Astrocyte (in vitro differentiated cells and primary cell): ENCODE data around the gene RPAP2. TPM values are rescaled to one million over a fixed set of nuclear protein-coding genes. Genes with fewer than 3 reads are reported as not detected.
A peak's percentile ranks its signal among the peaks of the same experiment; 100 is the strongest.
"Not testable (repeated sequence)": the region's sequence is repeated elsewhere in the genome, so short reads cannot be mapped to it uniquely, and the experiment has no call there.

Experiments used
- DNase-seq: peaks from one replicate; pipeline ENCODE4 v3.0.0-alpha.2; 2010; ENCODE audit warnings: low read depth
- FAIRE-seq: peaks from 2 replicates; lab custom pipeline; 2011; peaks lifted over from hg19 to GRCh38; lab: Jason Lieb, UNC
- H2AFZ ChIP-seq: 2 replicates; pipeline ENCODE4 v1.6.0; 2012; ENCODE audit warnings: low read depth, low read length, inconsistent platforms
- H3K27ac ChIP-seq: 2 replicates; pipeline ENCODE4 v1.5.1; 2011; ENCODE audit warnings: low read depth, low read length, inconsistent platforms
- H3K27me3 ChIP-seq: 2 replicates; pipeline ENCODE4 v1.6.0; 2011; ENCODE audit warnings: low read length, inconsistent platforms; ENCODE audit not compliant: insufficient read depth
- H3K36me3 ChIP-seq: 2 replicates; pipeline ENCODE4 v1.5.1; 2011; ENCODE audit warnings: low read length, inconsistent platforms; ENCODE audit not compliant: insufficient read depth
- H3K4me1 ChIP-seq: 2 replicates; pipeline ENCODE4 v1.5.1; 2011; ENCODE audit warnings: low read length, inconsistent platforms; ENCODE audit not compliant: insufficient read depth
- H3K4me2 ChIP-seq: 2 replicates; pipeline ENCODE4 v1.6.0; 2012; ENCODE audit warnings: low read length, inconsistent platforms
- H3K4me3 ChIP-seq: 2 replicates; pipeline ENCODE4 v1.5.1; 2011; ENCODE audit warnings: low read depth, mild to moderate bottlenecking, low read length, inconsistent platforms; ENCODE audit not compliant: insufficient read depth
- H3K79me2 ChIP-seq: 2 replicates; pipeline ENCODE4 v1.6.0; 2012; ENCODE audit warnings: mild to moderate bottlenecking, low read length, inconsistent platforms; ENCODE audit not compliant: insufficient read depth
- H3K9ac ChIP-seq: 2 replicates; pipeline ENCODE4 v1.6.0; 2012; ENCODE audit warnings: mild to moderate bottlenecking, low read length, inconsistent platforms
- H3K9me3 ChIP-seq: 2 replicates; pipeline ENCODE4 v1.5.1; 2012; ENCODE audit warnings: low read depth, mild to moderate bottlenecking, low read length, inconsistent platforms; ENCODE audit not compliant: insufficient read depth
- H4K20me1 ChIP-seq: 2 replicates; pipeline ENCODE4 v1.6.0; 2012; ENCODE audit warnings: low read length, inconsistent platforms; ENCODE audit not compliant: insufficient read depth
- H3K27ac Mint-ChIP-seq: one replicate; pipeline ENCODE4 v1.8.0; 2021; ENCODE audit warnings: mild to moderate bottlenecking, mixed read lengths; ENCODE audit not compliant: unreplicated experiment
- H3K27me3 Mint-ChIP-seq: one replicate; pipeline ENCODE4 v1.8.0; 2021; ENCODE audit warnings: low read depth, mixed read lengths; ENCODE audit not compliant: unreplicated experiment
- H3K36me3 Mint-ChIP-seq: one replicate; pipeline ENCODE4 v1.8.0; 2021; ENCODE audit warnings: low read depth, mixed read lengths; ENCODE audit not compliant: unreplicated experiment
- H3K4me1 Mint-ChIP-seq: one replicate; pipeline ENCODE4 v1.8.0; 2021; ENCODE audit warnings: low read depth, mixed read lengths; ENCODE audit not compliant: unreplicated experiment
- H3K4me3 Mint-ChIP-seq: one replicate; pipeline ENCODE4 v1.8.0; 2021; ENCODE audit warnings: mild to moderate bottlenecking, moderate library complexity, mixed read lengths; ENCODE audit not compliant: unreplicated experiment
- H3K9me3 Mint-ChIP-seq: one replicate; pipeline ENCODE4 v1.8.0; 2021; ENCODE audit warnings: mild to moderate bottlenecking, mixed read lengths; ENCODE audit not compliant: unreplicated experiment
- CTCF ChIP-seq: IDR thresholded peaks from 2 replicates; pipeline ENCODE4 v1.5.1; 2011; ENCODE audit warnings: low read depth, mild to moderate bottlenecking, inconsistent platforms, low read length, moderate library complexity; ENCODE audit not compliant: insufficient read depth
- EZH2 ChIP-seq: IDR thresholded peaks from 2 replicates; pipeline ENCODE4 v1.6.1; 2012; ENCODE audit warnings: mild to moderate bottlenecking, low read length, inconsistent platforms; ENCODE audit not compliant: insufficient read depth
- total RNA-seq: library from RNA; stranded (reverse); gene quantifications from 2 replicates; pipeline ENCODE4 v1.2.1, GENCODE V29; 2021

Gene RPAP2
- total RNA-seq, 1 donor from 2014 or later, result 23.0 TPM

- Histone ChIP-seq H3K36me3 (no peaks in the 10 kb centered on the region), H3K9ac (no peak overlapping the region), H4K20me1 (no peaks in the 10 kb centered on the region), H3K79me2 (no peaks in the 10 kb centered on the region), H3K4me2 (no peak overlapping the region), H3K4me3 (no peak overlapping the region), H3K27ac (no peak overlapping the region), H2AFZ (no peak overlapping the region), H3K4me1 (peaks cover 10% of the 10 kb centered on the region), H3K9me3 (no peaks in the 10 kb centered on the region), H3K27me3 (no peaks in the 10 kb centered on the region)
- H3K4me3 Mint-ChIP-seq, result no peak overlapping the region
- no peak for TF ChIP-seq EZH2
- TF ChIP-seq CTCF, result no peak
- peaks cover 5% of the 10 kb centered on the region for H3K9me3 Mint-ChIP-seq
- H3K36me3 Mint-ChIP-seq, result peaks cover 22% of the 10 kb centered on the region
- DNase-seq (no peak), FAIRE-seq (no peak)
- H3K27me3 Mint-ChIP-seq, result no peaks in the 10 kb centered on the region
- H3K27ac Mint-ChIP-seq, result no peak overlapping the region
- H3K4me1 Mint-ChIP-seq, result peaks cover 8% of the 10 kb centered on the region
Observed at GRCh38 chr1:92276082-92276481, 22.8 kb upstream of the RPAP2 start.

- Histone ChIP-seq H3K9ac (no peak overlapping the region), H3K79me2 (no peaks in the 10 kb centered on the region), H2AFZ (no peak overlapping the region), H3K9me3 (no peaks in the 10 kb centered on the region), H4K20me1 (no peaks in the 10 kb centered on the region), H3K4me3 (no peak overlapping the region), H3K27me3 (no peaks in the 10 kb centered on the region), H3K4me2 (peak overlapping the region; percentile 38), H3K27ac (peak overlapping the region; percentile 61), H3K36me3 (no peaks in the 10 kb centered on the region), H3K4me1 (peaks cover 10% of the 10 kb centered on the region)
- Mint-ChIP-seq H3K36me3 (peaks cover 26% of the 10 kb centered on the region), H3K27me3 (no peaks in the 10 kb centered on the region), H3K4me1 (peaks cover 8% of the 10 kb centered on the region), H3K27ac (no peak overlapping the region), H3K9me3 (peaks cover 5% of the 10 kb centered on the region), H3K4me3 (no peak overlapping the region)
- TF ChIP-seq CTCF, result no peak
- no peak for TF ChIP-seq EZH2
- no peak for FAIRE-seq
- DNase-seq, result peak; percentile 57
Observed at GRCh38 chr1:92277105-92277723, 21.6 kb upstream of the RPAP2 start.

GRCh38 chr1:92279781-92280180 lies 19.1 kb upstream of the RPAP2 start:
- peaks cover 19% of the 10 kb centered on the region for H3K36me3 Mint-ChIP-seq
- FAIRE-seq, H3K36me3 ChIP-seq: not testable (repeated sequence)

GRCh38 chr1:92281411-92281810 lies 17.4 kb upstream of the RPAP2 start:
- not testable (repeated sequence) for H3K27me3 Mint-ChIP-seq, H3K27me3 ChIP-seq, H3K27ac ChIP-seq, H3K9ac ChIP-seq, DNase-seq, FAIRE-seq, H3K9me3 ChIP-seq, H3K9me3 Mint-ChIP-seq, H3K4me3 ChIP-seq, H2AFZ ChIP-seq, H3K36me3 ChIP-seq, H3K4me2 ChIP-seq, H3K4me3 Mint-ChIP-seq, H3K27ac Mint-ChIP-seq, H4K20me1 ChIP-seq, H3K4me1 Mint-ChIP-seq, H3K79me2 ChIP-seq
- H3K4me1 ChIP-seq, result peaks cover 10% of the 10 kb centered on the region
- H3K36me3 Mint-ChIP-seq, result peaks cover 23% of the 10 kb centered on the region

More at GRCh38 chr1:92279781-92280180, 19.1 kb upstream of the RPAP2 start:
- H3K9ac ChIP-seq, H3K27me3 ChIP-seq, H3K9me3 ChIP-seq, H3K4me3 Mint-ChIP-seq, H3K27ac Mint-ChIP-seq, DNase-seq, H3K4me3 ChIP-seq, H3K4me1 Mint-ChIP-seq, H3K27me3 Mint-ChIP-seq, H3K4me2 ChIP-seq, H4K20me1 ChIP-seq, H3K79me2 ChIP-seq, H2AFZ ChIP-seq, H3K27ac ChIP-seq, H3K9me3 Mint-ChIP-seq: not testable (repeated sequence)
- peaks cover 10% of the 10 kb centered on the region for H3K4me1 ChIP-seq
